Endothelial cell of umbilical vein (primary cell): ENCODE results near the gene TMEM42. TPM values are rescaled to one million over a fixed set of nuclear protein-coding genes. Genes with fewer than 3 reads are reported as not detected.

ENCODE experiments used
- BruUV-seq: library from RNA; stranded (reverse); fragments of 400-500 nt; replicated peaks from 2 replicates; lab custom pipeline; 2021; lab: Mats Ljungman, UMichigan
- CTCF ChIA-PET: fragments of 300-600, 350-600 bp; sonication (Branson Sonifier 250); formaldehyde crosslinking; loops from one replicate; lab custom pipeline; 2021; ENCODE audit warnings: antibody characterized with exemption, inconsistent platforms; lab: Charles Lee
- POLR2A ChIA-PET: fragments of 300-600, 350-600 bp; sonication (Branson Sonifier 250); formaldehyde crosslinking; loops from one replicate; lab custom pipeline; 2021; ENCODE audit warnings: antibody characterized with exemption, inconsistent platforms; lab: Charles Lee
- DNase-seq: peaks from one replicate; pipeline ENCODE4 v3.0.0-alpha.2; 2011; ENCODE audit warnings: low read depth, low spot score
- FAIRE-seq: peaks from 2 replicates; lab custom pipeline; 2011; peaks lifted over from hg19 to GRCh38; lab: Jason Lieb, UNC
- H2AFZ ChIP-seq: 2 replicates; pipeline ENCODE4 v1.6.0; 2012; ENCODE audit warnings: low read depth, low read length, control low read depth, inconsistent platforms
- H3K27ac ChIP-seq: 2 replicates; pipeline ENCODE4 v1.5.1; 2011; ENCODE audit warnings: low read depth, mild to moderate bottlenecking, control low read depth, low read length, moderate library complexity; ENCODE audit not compliant: insufficient read depth
- H3K27me3 ChIP-seq, 2 experiments: 2 replicates each; pipeline versions ENCODE4 v1.6.0 to v1.6.1; 2011; ENCODE audit warnings: low read length in 2 of 2, mixed read lengths in 1 of 2; ENCODE audit not compliant: control insufficient read depth in 2 of 2, insufficient read depth in 2 of 2
- H3K36me3 ChIP-seq, 2 experiments: 2 replicates in 1 of 2; 3 replicates in 1 of 2; pipeline ENCODE4 v1.5.1; 2011; ENCODE audit warnings: low read length in 2 of 2, mild to moderate bottlenecking in 1 of 2, moderate library complexity in 1 of 2; ENCODE audit not compliant: control insufficient read depth in 2 of 2, insufficient read depth in 2 of 2; ENCODE audit errors: extremely low read depth in 1 of 2
- H3K4me1 ChIP-seq: 3 replicates; pipeline ENCODE4 v1.5.1; 2011; ENCODE audit warnings: mild to moderate bottlenecking, low read length; ENCODE audit not compliant: control insufficient read depth, insufficient read depth; ENCODE audit errors: extremely low read depth
- H3K4me2 ChIP-seq: 2 replicates; pipeline ENCODE4 v1.6.1; 2011; ENCODE audit warnings: low read length, control low read depth, mixed read lengths; ENCODE audit not compliant: insufficient read depth
- H3K4me3 ChIP-seq, 3 experiments: fragments of 200-600 bp in 1 of 3; sonication (generic), shearing (Covaris generic) in 1 of 3; replicated peaks in 1 of 3; 2 replicates each; pipeline ENCODE4 v1.5.1; 2011 to 2016; ENCODE audit warnings: control low read depth in 3 of 3, low read length in 3 of 3, mild to moderate bottlenecking in 2 of 3, inconsistent platforms in 1 of 3, low read depth in 1 of 3, moderate library complexity in 1 of 3; ENCODE audit not compliant: insufficient read depth in 1 of 3
- H3K79me2 ChIP-seq: 2 replicates; pipeline ENCODE4 v1.6.0; 2012; ENCODE audit warnings: low read length, inconsistent platforms; ENCODE audit not compliant: control insufficient read depth, insufficient read depth
- H3K9ac ChIP-seq: replicated peaks from 2 replicates; pipeline ENCODE3; 2011; ENCODE audit warnings: low read length, control low read depth; ENCODE audit not compliant: insufficient read depth; ENCODE audit errors: extremely low read depth
- H3K9me1 ChIP-seq: replicated peaks from 3 replicates; pipeline ENCODE4 v1.6.0; 2011; ENCODE audit warnings: mild to moderate bottlenecking, low read length; ENCODE audit not compliant: control insufficient read depth, insufficient read depth; ENCODE audit errors: extremely low read depth
- H3K9me3 ChIP-seq: replicated peaks from 2 replicates; pipeline ENCODE4 v1.5.1; 2012; ENCODE audit warnings: low read length, inconsistent platforms; ENCODE audit not compliant: control insufficient read depth, insufficient read depth
- H4K20me1 ChIP-seq: replicated peaks from 2 replicates; pipeline ENCODE3; 2011; ENCODE audit warnings: mild to moderate bottlenecking, low read length; ENCODE audit not compliant: control insufficient read depth, insufficient read depth; ENCODE audit errors: extremely low read depth
- CTCF ChIP-seq, 2 donors: IDR thresholded peaks; 1 replicate in 1 of 2; 2 replicates in 1 of 2; pipeline ENCODE4 v1.5.1; 2011; ENCODE audit warnings: low read length in 2 of 2, mild to moderate bottlenecking in 2 of 2, moderate library complexity in 2 of 2, control low read depth in 1 of 2, inconsistent platforms in 1 of 2, low read depth in 1 of 2; ENCODE audit not compliant: insufficient read depth in 1 of 2; ENCODE audit errors: extremely low read depth in 1 of 2
- EZH2 ChIP-seq: IDR thresholded peaks from 2 replicates; pipeline ENCODE4 v1.6.1; 2012; ENCODE audit warnings: borderline replicate concordance, low read depth, mild to moderate bottlenecking, moderate library complexity, low read length, inconsistent platforms; ENCODE audit not compliant: severe bottlenecking
- FOS ChIP-seq: IDR thresholded peaks from 2 replicates; pipeline ENCODE4 v1.6.1; 2011; ENCODE audit warnings: mild to moderate bottlenecking, low read length, moderate library complexity, borderline replicate concordance; ENCODE audit not compliant: insufficient read depth
- GATA2 ChIP-seq: IDR thresholded peaks from 2 replicates; pipeline ENCODE4 v1.7.0; 2011; ENCODE audit warnings: low read depth, mild to moderate bottlenecking, moderate library complexity, mixed read lengths, low read length; ENCODE audit not compliant: insufficient read length, insufficient read depth
- MYC ChIP-seq: IDR thresholded peaks from one replicate; pipeline ENCODE4 v1.6.1; 2011; ENCODE audit warnings: mild to moderate bottlenecking, low read depth, low read length
- POLR2AphosphoS5 ChIP-seq: IDR thresholded peaks from 2 replicates; pipeline ENCODE4 v1.6.1; 2012; ENCODE audit warnings: low read depth, mild to moderate bottlenecking, control low read depth, low read length, moderate library complexity; ENCODE audit not compliant: insufficient read depth
- dilution Hi-C: fragments of 300-500 bp; cut with MboI; formaldehyde crosslinking; loops from one replicate; pipeline ENCODE4 v1.15.0; 2019; ENCODE audit warnings: low sequenced_read_pairs; ENCODE audit not compliant: extremely low pct_ligation_motif_present
- intact Hi-C: fragments of 100-400 bp; cut with micrococcal nuclease; formaldehyde crosslinking; loops from one replicate; pipeline ENCODE4 v1.10.0; 2022
- polyA plus RNA-seq, 4 experiments: library from polyadenylated mRNA; depleted of rRNA in 3 of 4; stranded (reverse) in 3 of 4; unstranded in 1 of 4; fragments of >200 nt; gene quantifications; 2 replicates each; pipeline versions ENCODE4 v1.2.1 to v1.2.3, GENCODE V29; 2011 to 2012; ENCODE audit warnings: missing spikeins in 1 of 4
- total RNA-seq: library from RNA; stranded (reverse); gene quantifications from 2 replicates; pipeline ENCODE4 v1.2.3, GENCODE V29; 2021

TMEM42 gene
- total and polyA plus RNA-seq, 2 donors (not counting 3 experiments of a cell fraction or from before 2014, with no cell fraction given), result 10.6 to 46.4 TPM

DNA sequence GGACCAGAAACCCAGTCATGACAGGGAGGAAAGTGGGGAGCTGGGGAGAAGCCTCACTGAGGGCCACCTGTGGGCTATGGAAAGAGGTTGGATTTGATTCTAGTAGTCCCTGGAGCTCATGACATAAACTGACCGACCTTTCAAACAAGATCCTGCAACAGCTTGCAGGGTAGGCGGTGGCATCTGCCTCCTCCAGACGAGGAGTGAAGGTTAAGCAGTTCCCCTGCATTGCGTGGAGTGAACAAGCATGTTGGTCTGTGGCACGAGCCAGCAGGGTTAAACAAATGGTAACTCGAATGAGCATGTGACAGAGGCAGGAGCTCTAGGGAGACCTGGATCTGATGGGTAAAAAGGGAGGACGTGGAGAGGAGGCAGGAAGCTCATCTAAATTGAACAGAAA lies 25.4 kb downstream of the TMEM42 start:
- ChIA-PET POLR2A (no interaction called here), CTCF (interaction anchor here (1.3 kb wide), 1 partner anchor 28 kb away, joined by 3 read pairs; no protein-coding TSS in a partner anchor)
- no peak for TF ChIP-seq GATA2
- no peak for TF ChIP-seq EZH2
- TF ChIP-seq CTCF (IDR thresholded peaks at IDR 0.05; ENCODE audit: extremely low read depth in 1 of 2, insufficient read depth in 1 of 2, low read depth in 1 of 2, low read length in 2 of 2), result no peak
- no peak for TF ChIP-seq MYC
- TF ChIP-seq FOS, result no peak
- TF ChIP-seq POLR2AphosphoS5, result no peak
- Histone ChIP-seq H3K4me3 (no peak overlapping the region), H3K27me3 (no peaks in the 10 kb centered on the region), H3K9me3 (no peaks in the 10 kb centered on the region), H4K20me1 (no peaks in the 10 kb centered on the region), H3K9ac (no peak overlapping the region), H3K27ac (no peak overlapping the region), H3K79me2 (no peaks in the 10 kb centered on the region), H3K9me1 (no peaks in the 10 kb centered on the region), H3K36me3 (no peaks in the 10 kb centered on the region), H3K4me1 (peaks cover 38% of the 10 kb centered on the region), H3K4me2 (no peak overlapping the region), H2AFZ (no peak overlapping the region)
- dilution Hi-C loops, result no loop called here
- no peak for FAIRE-seq
- no peak for DNase-seq
- intact Hi-C loops, result loop anchor here (10.0 kb wide), 1 partner anchor 242 kb away; the partner anchor contains the start of gene ZNF35
- BruUV-seq, result no TSS peak
